ENCODE results near the gene NOX5. TPM values are rescaled to one million over a fixed set of nuclear protein-coding genes. Genes with fewer than 3 reads are reported as not detected.

Gene NOX5
- total RNA-seq, 1 donor from 2014 or later: 0.09 TPM

DNA sequence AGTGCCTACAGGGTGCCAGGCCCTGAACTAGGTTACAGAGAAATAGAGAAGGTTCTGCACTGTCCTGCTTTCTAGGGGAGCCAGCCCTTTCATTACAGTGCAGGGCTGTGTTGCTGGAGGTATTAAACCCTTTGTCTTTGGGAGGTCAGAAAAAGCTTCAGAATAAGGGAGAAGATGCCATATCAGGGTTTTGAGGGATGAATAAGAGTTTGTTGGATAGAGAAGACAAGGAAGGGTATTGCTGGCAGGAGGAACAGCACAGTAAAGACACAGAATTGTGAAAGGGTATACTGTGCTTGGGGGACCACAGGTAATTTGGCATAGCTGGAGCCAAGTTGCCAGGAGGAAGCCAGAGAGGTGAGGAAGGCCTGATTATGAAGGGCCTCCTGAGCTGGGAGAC, 23.0 kb downstream of the NOX5 start:
- no peaks in the 10 kb centered on the region for H3K36me3 Mint-ChIP-seq (ENCODE audit: low read depth, unreplicated experiment)
- H3K36me3 ChIP-seq (ENCODE audit: insufficient read depth, low read length): no peaks in the 10 kb centered on the region
- H3K4me3 Mint-ChIP-seq (ENCODE audit: unreplicated experiment): no peak overlapping the region
- peaks cover 12% of the 10 kb centered on the region for H3K4me1 ChIP-seq (ENCODE audit: insufficient read depth, low read length)
- no peaks in the 10 kb centered on the region for H3K9me3 Mint-ChIP-seq (ENCODE audit: unreplicated experiment)
- no peak overlapping the region for H3K9ac ChIP-seq (ENCODE audit: low read length)
- H3K27me3 ChIP-seq (ENCODE audit: insufficient read depth, low read length): peaks cover 38% of the 10 kb centered on the region
- H3K79me2 ChIP-seq (ENCODE audit: insufficient read depth, low read length): no peaks in the 10 kb centered on the region
- H2AFZ ChIP-seq (ENCODE audit: low read depth, low read length): no peak overlapping the region
- TF ChIP-seq EZH2 (IDR thresholded peaks at IDR 0.05; ENCODE audit: insufficient read depth, low read length): no peak
- TF ChIP-seq, protein P1, sequence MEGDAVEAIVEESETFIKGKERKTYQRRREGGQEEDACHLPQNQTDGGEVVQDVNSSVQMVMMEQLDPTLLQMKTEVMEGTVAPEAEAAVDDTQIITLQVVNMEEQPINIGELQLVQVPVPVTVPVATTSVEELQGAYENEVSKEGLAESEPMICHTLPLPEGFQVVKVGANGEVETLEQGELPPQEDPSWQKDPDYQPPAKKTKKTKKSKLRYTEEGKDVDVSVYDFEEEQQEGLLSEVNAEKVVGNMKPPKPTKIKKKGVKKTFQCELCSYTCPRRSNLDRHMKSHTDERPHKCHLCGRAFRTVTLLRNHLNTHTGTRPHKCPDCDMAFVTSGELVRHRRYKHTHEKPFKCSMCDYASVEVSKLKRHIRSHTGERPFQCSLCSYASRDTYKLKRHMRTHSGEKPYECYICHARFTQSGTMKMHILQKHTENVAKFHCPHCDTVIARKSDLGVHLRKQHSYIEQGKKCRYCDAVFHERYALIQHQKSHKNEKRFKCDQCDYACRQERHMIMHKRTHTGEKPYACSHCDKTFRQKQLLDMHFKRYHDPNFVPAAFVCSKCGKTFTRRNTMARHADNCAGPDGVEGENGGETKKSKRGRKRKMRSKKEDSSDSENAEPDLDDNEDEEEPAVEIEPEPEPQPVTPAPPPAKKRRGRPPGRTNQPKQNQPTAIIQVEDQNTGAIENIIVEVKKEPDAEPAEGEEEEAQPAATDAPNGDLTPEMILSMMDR (IDR thresholded peaks at IDR 0.05; ENCODE audit: insufficient read depth, low read depth, low read length): no peak
- no peaks in the 10 kb centered on the region for H3K9me3 ChIP-seq (ENCODE audit: insufficient read depth, low read depth, low read length)
- DNase-seq (ENCODE audit: low read depth) (no peak), FAIRE-seq (no peak)
- no peaks in the 10 kb centered on the region for H4K20me1 ChIP-seq (ENCODE audit: insufficient read depth, low read length)
- H3K27me3 Mint-ChIP-seq (ENCODE audit: low read depth, unreplicated experiment): peaks cover 14% of the 10 kb centered on the region
- no peak overlapping the region for H3K4me3 ChIP-seq (ENCODE audit: insufficient read depth, low read depth, low read length)
- peak overlapping the region; percentile 1 for H3K27ac Mint-ChIP-seq (ENCODE audit: unreplicated experiment)
- H3K4me2 ChIP-seq (ENCODE audit: low read length): no peak overlapping the region
- no peak overlapping the region for H3K27ac ChIP-seq (ENCODE audit: low read depth, low read length)
- peaks cover 13% of the 10 kb centered on the region for H3K4me1 Mint-ChIP-seq (ENCODE audit: low read depth, unreplicated experiment)

- no peak for TF ChIP-seq EZH2 (IDR thresholded peaks at IDR 0.05; ENCODE audit: insufficient read depth, low read length)
- TF ChIP-seq, protein P1 (IDR thresholded peaks at IDR 0.05; ENCODE audit: insufficient read depth, low read depth, low read length): no peak
- Histone ChIP-seq H3K79me2 (ENCODE audit: insufficient read depth, low read length) (no peaks in the 10 kb centered on the region), H3K9ac (ENCODE audit: low read length) (no peak overlapping the region), H3K36me3 (ENCODE audit: insufficient read depth, low read length) (no peaks in the 10 kb centered on the region), H3K4me2 (ENCODE audit: low read length) (no peak overlapping the region), H3K9me3 (ENCODE audit: insufficient read depth, low read depth, low read length) (no peaks in the 10 kb centered on the region), H3K4me1 (ENCODE audit: insufficient read depth, low read length) (peaks cover 12% of the 10 kb centered on the region), H2AFZ (ENCODE audit: low read depth, low read length) (no peak overlapping the region), H3K4me3 (ENCODE audit: insufficient read depth, low read depth, low read length) (no peak overlapping the region), H3K27me3 (ENCODE audit: insufficient read depth, low read length) (peaks cover 38% of the 10 kb centered on the region), H3K27ac (ENCODE audit: low read depth, low read length) (no peak overlapping the region), H4K20me1 (ENCODE audit: insufficient read depth, low read length) (no peaks in the 10 kb centered on the region)
- peaks cover 13% of the 10 kb centered on the region for H3K4me1 Mint-ChIP-seq (ENCODE audit: low read depth, unreplicated experiment)
- peak overlapping the region; percentile 1 for H3K27ac Mint-ChIP-seq (ENCODE audit: unreplicated experiment)
- DNase-seq (ENCODE audit: low read depth) (no peak), FAIRE-seq (no peak)
- no peaks in the 10 kb centered on the region for H3K36me3 Mint-ChIP-seq (ENCODE audit: low read depth, unreplicated experiment)
- peaks cover 1% of the 10 kb centered on the region for H3K9me3 Mint-ChIP-seq (ENCODE audit: unreplicated experiment)
- peaks cover 14% of the 10 kb centered on the region for H3K27me3 Mint-ChIP-seq (ENCODE audit: low read depth, unreplicated experiment)
- no peak overlapping the region for H3K4me3 Mint-ChIP-seq (ENCODE audit: unreplicated experiment)
Measured at GRCh38 chr15:69037977-69038376, 23.5 kb downstream of the NOX5 start.

DNA sequence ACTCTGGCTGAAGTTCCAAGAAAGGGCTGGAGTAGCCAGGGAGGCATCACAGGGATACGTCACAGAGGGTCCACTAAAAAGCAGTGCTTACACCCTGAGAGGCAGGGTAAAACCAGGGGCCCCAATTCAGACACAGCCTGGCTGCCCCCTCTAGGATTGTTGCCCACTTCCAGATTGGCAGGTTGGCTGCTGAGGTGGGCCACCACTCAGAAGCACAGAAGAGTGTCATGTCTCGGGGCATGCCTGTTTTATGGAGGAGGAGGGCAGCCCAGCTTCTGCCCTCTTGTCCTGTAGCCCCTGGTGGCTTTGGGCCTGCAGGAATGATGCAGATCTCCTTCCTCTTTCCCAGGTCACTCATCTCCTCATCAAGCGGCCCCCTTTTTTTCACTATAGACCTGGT, 24.0 kb downstream of the NOX5 start:
- Mint-ChIP-seq H3K27me3 (ENCODE audit: low read depth, unreplicated experiment) (peaks cover 14% of the 10 kb centered on the region), H3K36me3 (ENCODE audit: low read depth, unreplicated experiment) (no peaks in the 10 kb centered on the region), H3K9me3 (ENCODE audit: unreplicated experiment) (peaks cover 2% of the 10 kb centered on the region), H3K27ac (ENCODE audit: unreplicated experiment) (no peak overlapping the region), H3K4me1 (ENCODE audit: low read depth, unreplicated experiment) (peaks cover 11% of the 10 kb centered on the region), H3K4me3 (ENCODE audit: unreplicated experiment) (no peak overlapping the region)
- Histone ChIP-seq H3K4me1 (ENCODE audit: insufficient read depth, low read length) (peaks cover 15% of the 10 kb centered on the region), H3K27ac (ENCODE audit: low read depth, low read length) (no peak overlapping the region), H2AFZ (ENCODE audit: low read depth, low read length) (no peak overlapping the region), H3K4me2 (ENCODE audit: low read length) (no peak overlapping the region), H4K20me1 (ENCODE audit: insufficient read depth, low read length) (no peaks in the 10 kb centered on the region), H3K36me3 (ENCODE audit: insufficient read depth, low read length) (no peaks in the 10 kb centered on the region), H3K27me3 (ENCODE audit: insufficient read depth, low read length) (peaks cover 38% of the 10 kb centered on the region), H3K4me3 (ENCODE audit: insufficient read depth, low read depth, low read length) (no peak overlapping the region), H3K9me3 (ENCODE audit: insufficient read depth, low read depth, low read length) (no peaks in the 10 kb centered on the region), H3K79me2 (ENCODE audit: insufficient read depth, low read length) (no peaks in the 10 kb centered on the region), H3K9ac (ENCODE audit: low read length) (no peak overlapping the region)
- FAIRE-seq (no peak), DNase-seq (ENCODE audit: low read depth) (no peak)
- no peak for TF ChIP-seq EZH2 (IDR thresholded peaks at IDR 0.05; ENCODE audit: insufficient read depth, low read length)
- TF ChIP-seq, protein P1 (IDR thresholded peaks at IDR 0.05; ENCODE audit: insufficient read depth, low read depth, low read length): no peak
